Urinary bladder (tissue), 4 donors: ENCODE data around the gene SHPK. TPM values are rescaled to one million over a fixed set of nuclear protein-coding genes. Genes with fewer than 3 reads are reported as not detected.
A peak's percentile ranks its signal among the peaks of the same experiment; 100 is the strongest.

Experiments
- DNase-seq: peaks from one replicate; pipeline ENCODE4 v3.0.0-alpha.2; 2015; ENCODE audit errors: extremely low spot score
- H3K27ac ChIP-seq: one replicate; pipeline ENCODE4 v1.5.1; 2013; ENCODE audit warnings: low read depth, mild to moderate bottlenecking, moderate library complexity
- H3K36me3 ChIP-seq: one replicate; pipeline ENCODE4 v1.6.1; 2013; ENCODE audit warnings: mild to moderate bottlenecking, moderate library complexity; ENCODE audit not compliant: insufficient read depth
- H3K4me1 ChIP-seq: one replicate; pipeline ENCODE4 v1.6.1; 2013; ENCODE audit warnings: mild to moderate bottlenecking, moderate library complexity; ENCODE audit not compliant: insufficient read depth
- H3K4me3 ChIP-seq: one replicate; pipeline ENCODE4 v1.5.1; 2013; ENCODE audit warnings: low read depth, low read length
- WGBS: extraction: QIAGEN DNeasy Blood & Tissue Kit; methylation state at CpG from one replicate; pipeline ENCODE4 v1.1.7; 2013; 5-methylcytosine and 5-hydroxymethylcytosine counted together
- polyA plus RNA-seq: library from polyadenylated mRNA; stranded (reverse); fragments of 200-250 nt; gene quantifications from one replicate; pipeline ENCODE4 v1.2.3, GENCODE V29; 2013
- total RNA-seq: library from RNA; depleted of rRNA; stranded (reverse); fragments of >200 nt; gene quantifications from one replicate; pipeline ENCODE4 v1.2.3, GENCODE V29; 2014
- donor health status: healthy with polysubstance abuse.
- donor health status: healthy.

SHPK gene
- total and polyA plus RNA-seq, 2 donors = 8.0 to 12.6 TPM

DNA sequence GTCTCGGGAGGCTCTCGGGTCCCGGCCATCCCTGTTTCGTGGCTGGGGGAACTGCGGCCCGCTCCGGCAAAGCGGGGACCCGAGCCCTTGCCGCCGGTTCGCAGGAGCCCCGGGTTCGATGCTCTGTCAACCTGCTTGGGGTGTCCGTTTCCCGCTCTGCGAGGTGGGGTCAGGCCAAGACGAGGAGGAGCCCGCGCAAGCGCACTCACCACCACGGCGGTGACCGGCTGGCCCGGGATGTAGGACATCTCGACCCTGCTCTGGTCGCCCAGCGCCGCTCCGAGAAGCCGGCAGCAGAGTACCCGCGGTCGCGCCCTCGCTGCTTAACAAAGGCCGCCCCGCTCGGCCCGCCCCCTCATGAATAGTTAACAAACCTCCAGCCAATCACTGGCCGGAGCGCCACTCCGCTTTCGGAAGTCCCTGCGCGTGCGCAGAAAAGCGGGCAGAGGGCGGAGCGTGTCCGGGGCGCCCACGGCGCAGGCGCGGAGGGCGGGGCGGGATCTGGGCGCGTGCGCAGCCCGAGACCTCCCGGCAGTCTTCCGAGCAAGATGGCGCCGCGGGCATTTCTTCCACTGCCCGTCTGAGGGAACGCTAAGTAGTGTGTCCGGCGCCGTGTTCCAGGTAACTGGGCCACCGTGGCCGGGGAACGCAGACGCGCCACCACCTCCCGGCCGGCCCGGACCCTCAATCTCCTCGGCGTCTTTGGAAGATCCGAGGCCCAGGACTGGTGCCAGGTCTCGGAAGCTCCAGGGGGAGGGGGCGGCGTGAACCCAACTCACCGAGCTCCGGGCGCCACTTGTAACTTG, 32.4 kb upstream of the SHPK start, which contains the start of the genes EMC6 and TAX1BP3:
Gene EMC6 (plus strand): TSS at position 534 of the 806 bp plus-strand sequence. CDS start 335 bp downstream, outside the sequence.
Gene TAX1BP3 (minus strand): TSS at position 300 of the 806 bp plus-strand sequence. CDS start 52 bp downstream, at position 248.
- WGBS = under 1% methylated on average over 89 of the region's 89 CpGs
- H3K4me1 ChIP-seq = no peaks in the 10 kb centered on the region
- peak within 1 kb of the TSS; percentile 81 for H3K4me3 ChIP-seq
- H3K27ac ChIP-seq = peak within 1 kb of the TSS; percentile 96
- no peaks in the 10 kb centered on the region for H3K36me3 ChIP-seq
- DNase-seq = peak; percentile 96

DNA sequence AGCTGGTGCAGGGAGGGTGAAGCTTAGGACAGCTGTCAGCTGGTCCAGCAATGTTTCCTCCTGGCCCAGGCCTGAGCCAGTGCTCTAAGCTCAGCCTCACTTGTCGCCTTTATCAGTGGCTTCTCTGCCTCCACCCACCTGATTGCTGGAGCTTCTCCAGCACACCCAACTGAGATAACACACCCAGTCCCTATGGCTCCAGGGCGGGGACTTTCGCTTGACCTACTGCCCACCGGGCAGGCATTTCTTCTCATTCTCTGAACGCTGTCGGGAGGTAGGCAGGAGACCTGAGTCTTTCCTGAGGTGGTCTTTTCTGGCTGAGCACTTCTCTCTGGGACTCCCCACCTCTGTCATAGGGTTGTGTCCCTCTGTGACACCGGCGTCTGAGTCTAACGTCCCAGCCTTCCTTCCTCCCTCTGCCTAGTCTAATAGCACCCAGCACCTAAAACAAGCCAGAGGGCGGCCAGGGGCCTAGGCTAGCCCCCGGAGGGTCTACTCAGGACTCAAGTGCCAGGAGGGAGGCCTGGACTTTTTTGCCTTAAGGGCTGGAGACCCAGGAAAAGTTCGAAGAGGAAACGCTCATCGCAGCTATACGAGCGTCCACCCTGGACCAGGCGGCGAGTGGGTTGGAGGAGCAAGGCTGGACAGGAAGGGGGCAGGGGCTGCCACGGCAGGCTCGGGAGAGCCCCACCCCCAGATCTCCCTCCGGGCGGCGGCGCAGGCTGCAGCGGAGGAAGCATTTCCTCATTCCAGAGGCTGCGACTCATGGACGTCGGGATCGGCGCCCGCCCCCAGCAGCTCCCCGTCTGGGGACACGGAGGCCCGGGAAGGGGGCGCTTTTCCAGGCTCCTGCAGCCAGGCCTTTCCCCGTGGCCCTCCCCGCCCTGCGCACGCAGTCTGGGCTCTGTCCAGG, 31.6 kb upstream of the SHPK start:
- no peaks in the 10 kb centered on the region for H3K4me1 ChIP-seq
- peak; percentile 71 for DNase-seq
- peak overlapping the region; percentile 96 for H3K27ac ChIP-seq
- WGBS = 2% methylated on average over 39 of the region's 39 CpGs
- H3K36me3 ChIP-seq = no peaks in the 10 kb centered on the region
- peak overlapping the region; percentile 81 for H3K4me3 ChIP-seq

DNA sequence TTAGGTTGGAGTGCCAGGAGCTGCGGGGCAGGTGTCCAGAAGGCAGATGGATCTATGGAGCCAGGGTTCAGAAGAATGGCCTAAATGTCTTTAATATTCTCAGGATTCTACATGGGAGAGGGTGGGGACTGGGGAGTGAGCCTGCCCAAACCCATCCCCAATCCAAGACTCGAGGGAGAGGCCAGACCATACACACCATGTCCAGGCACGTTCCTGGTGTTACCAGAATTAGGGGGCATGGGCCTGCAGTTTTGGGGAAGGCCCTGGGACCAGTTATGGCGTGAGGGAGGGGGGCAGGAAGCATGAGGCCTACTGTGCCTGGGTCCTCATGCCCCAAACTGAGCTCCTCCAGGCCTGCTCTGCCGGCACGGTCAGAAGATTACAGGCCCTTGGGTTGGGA, 30.5 kb upstream of the SHPK start:
- DNase-seq = no peak
- Histone ChIP-seq H3K4me3 (no peak overlapping the region), H3K4me1 (no peaks in the 10 kb centered on the region), H3K27ac (peak overlapping the region; percentile 51), H3K36me3 (peaks cover 2% of the 10 kb centered on the region)
- WGBS = 75% methylated on average over 6 of the region's 6 CpGs

DNA sequence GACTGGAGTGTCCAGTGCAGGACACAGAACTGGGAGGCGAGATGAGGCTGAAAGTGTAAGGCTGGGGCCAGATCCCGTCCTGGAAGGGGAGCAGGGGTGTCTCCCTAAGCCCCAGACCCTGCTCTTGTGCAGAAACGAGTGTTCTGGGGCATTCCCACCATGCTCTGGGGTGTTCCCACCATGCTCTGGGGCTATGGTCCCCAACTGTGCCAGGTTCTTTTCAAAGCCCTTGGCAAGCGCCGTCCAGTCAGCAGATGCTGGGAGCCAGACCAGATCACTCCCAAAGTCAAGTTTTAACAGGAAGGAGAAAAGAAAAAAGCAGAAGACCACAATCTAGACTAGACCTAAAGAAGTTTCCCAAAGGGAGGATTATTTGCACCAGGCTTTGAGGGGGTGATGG, 29.8 kb upstream of the SHPK start:
- Histone ChIP-seq H3K36me3 (peaks cover 2% of the 10 kb centered on the region), H3K27ac (no peak overlapping the region), H3K4me3 (no peak overlapping the region), H3K4me1 (no peaks in the 10 kb centered on the region)
- no peak for DNase-seq
- 67% methylated on average over 5 of the region's 5 CpGs for WGBS

DNA sequence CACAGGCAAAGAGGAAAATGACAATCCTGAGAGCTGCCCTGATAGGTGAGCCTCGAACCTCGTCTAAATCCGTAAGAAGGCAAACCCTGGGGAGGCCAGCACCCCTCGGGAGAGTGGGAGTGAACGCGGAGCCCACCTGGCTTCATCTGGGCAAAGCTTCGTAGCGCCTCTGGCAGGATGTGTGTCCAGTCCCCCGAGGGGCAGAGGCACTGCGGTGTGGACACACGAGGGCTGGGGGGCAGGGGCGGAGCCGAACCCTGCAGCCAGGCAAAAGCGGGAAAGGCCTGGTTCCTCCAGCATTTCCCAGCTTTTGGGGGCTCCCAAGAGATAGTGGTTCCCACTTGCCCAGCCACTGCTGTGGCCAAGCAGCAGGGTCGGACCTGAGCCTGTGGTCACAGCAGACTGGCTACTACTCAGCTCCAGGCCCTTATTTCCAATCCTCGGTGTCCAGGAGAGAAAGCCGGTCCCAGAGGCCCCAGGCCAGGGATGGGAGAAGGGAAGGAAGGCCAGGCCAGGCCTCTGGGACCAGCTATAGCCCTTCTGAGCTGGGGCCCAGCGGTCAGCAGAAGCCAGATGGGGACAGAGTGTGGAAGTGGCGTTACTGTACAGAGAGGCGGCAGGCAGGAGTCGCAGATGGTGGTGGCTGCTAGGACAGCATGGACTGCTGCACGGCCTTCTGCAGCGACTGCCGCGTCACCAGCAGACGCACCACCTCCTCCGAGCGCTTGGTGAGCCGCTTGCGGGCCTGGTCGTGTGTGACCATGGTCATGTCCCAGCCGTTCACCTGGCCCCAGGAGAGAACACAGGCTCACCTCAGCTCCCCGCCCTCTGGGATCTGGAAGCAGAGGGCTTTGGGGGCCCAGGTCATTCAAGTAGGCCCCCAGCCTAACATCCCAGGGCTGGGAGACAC, 27.3 kb upstream of the SHPK start:
- Histone ChIP-seq H3K27ac (no peak overlapping the region), H3K4me3 (no peak overlapping the region), H3K36me3 (peaks cover 2% of the 10 kb centered on the region), H3K4me1 (no peaks in the 10 kb centered on the region)
- no peak for DNase-seq
- 89% methylated on average over 33 of the region's 33 CpGs for WGBS

DNA sequence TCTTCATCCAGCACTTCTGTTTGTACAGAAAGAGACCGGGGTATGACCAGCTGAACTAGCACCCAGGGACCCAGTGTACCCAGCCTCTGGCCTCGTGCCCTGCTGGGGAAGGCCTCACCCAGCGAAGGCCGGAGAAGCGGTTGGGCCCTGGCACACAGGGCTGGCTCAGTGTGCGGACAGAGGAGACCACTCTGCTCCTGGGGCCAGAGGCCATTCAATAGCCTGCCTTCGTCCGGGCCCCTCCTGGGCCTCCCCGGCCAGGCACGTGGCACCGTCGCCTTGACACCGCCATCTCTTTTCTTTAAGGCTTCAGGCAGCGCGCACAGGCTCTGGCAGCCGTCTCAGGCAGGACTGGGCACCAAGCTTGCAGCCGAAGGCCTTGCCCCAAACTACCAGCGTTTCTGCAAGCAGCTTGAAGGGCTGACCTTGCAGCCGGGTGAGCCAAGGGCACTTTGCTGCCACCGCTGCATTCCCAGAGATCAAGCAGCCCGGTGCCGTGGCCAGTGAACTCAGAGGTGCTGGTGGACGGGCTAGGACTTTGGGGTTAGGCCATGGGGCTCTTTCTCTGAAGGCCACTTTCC, 24.4 kb upstream of the SHPK start:
- Histone ChIP-seq H3K36me3 (peaks cover 2% of the 10 kb centered on the region), H3K4me3 (no peak overlapping the region), H3K4me1 (no peaks in the 10 kb centered on the region), H3K27ac (peak overlapping the region; percentile 81)
- WGBS = 87% methylated on average over 23 of the region's 23 CpGs
- DNase-seq = no peak

DNA sequence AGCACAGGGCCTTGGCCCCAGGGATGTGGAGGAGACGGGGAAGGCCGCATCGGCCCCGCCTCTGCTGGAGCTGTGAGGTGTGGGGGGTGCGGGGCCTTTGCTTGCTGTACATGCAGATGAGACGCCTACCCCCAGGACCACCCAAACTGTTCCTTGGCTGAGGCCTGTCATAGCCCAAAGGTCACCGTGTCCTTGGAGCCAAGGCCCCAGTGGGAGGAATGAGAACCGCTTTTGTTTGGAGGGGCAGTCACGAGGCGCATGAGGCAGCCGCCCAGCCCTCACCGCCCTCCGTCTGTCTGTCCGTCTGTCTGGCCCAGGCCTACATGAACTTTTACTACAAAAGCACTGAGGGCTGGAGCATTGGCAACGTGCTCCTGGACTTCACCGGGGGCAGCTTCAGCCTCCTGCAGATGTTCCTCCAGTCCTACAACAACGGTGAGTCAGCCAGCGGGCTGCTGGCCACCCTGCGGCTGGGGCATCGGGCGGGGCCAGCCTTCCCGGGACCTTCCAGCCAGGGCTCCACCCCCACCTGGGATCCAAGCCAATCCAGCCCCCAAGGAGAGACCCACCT, 23.6 kb upstream of the SHPK start:
- Histone ChIP-seq H3K27ac (peak overlapping the region; percentile 81), H3K4me3 (no peak overlapping the region), H3K4me1 (no peaks in the 10 kb centered on the region), H3K36me3 (peaks cover 2% of the 10 kb centered on the region)
- 33% methylated on average over 22 of the region's 22 CpGs for WGBS
- no peak for DNase-seq

DNA sequence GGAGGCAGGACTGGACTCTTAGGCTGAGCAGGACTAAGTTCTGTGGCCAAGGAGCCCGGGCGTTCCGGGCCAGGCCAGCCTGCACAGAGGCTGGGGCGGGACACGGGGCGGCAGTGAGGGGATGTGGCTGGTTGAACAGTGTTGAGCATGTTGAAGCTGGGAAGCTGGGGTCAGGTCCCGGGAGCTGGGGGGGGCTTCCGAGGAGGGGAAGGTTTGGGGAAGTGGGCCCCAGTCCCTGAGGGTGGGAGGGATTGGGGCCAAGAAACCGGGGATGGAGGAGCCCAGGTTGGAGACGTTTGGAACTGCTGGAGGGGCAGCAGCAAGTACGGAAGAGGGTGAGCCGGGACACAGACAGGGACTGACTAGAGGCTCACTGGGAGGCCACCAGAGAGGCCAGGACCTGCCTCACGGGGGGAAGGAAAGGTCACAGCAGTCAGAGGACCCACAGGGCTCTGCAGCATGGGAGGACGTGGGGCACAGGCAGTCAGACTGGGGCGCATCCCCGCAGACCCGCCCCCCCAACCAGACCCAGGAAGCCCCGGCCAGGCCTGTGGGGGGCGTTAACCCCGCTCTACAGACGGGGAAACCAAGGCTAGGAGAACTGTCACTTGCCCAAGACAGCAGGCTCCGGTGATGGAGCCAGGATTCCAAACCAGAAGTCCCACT, 22.9 kb upstream of the SHPK start:
- no peak overlapping the region for H3K4me3 ChIP-seq
- peak overlapping the region; percentile 43 for H3K27ac ChIP-seq
- peaks cover 2% of the 10 kb centered on the region for H3K36me3 ChIP-seq
- no peak for DNase-seq
- WGBS = 59% methylated on average over 22 of the region's 22 CpGs
- no peaks in the 10 kb centered on the region for H3K4me1 ChIP-seq

DNA sequence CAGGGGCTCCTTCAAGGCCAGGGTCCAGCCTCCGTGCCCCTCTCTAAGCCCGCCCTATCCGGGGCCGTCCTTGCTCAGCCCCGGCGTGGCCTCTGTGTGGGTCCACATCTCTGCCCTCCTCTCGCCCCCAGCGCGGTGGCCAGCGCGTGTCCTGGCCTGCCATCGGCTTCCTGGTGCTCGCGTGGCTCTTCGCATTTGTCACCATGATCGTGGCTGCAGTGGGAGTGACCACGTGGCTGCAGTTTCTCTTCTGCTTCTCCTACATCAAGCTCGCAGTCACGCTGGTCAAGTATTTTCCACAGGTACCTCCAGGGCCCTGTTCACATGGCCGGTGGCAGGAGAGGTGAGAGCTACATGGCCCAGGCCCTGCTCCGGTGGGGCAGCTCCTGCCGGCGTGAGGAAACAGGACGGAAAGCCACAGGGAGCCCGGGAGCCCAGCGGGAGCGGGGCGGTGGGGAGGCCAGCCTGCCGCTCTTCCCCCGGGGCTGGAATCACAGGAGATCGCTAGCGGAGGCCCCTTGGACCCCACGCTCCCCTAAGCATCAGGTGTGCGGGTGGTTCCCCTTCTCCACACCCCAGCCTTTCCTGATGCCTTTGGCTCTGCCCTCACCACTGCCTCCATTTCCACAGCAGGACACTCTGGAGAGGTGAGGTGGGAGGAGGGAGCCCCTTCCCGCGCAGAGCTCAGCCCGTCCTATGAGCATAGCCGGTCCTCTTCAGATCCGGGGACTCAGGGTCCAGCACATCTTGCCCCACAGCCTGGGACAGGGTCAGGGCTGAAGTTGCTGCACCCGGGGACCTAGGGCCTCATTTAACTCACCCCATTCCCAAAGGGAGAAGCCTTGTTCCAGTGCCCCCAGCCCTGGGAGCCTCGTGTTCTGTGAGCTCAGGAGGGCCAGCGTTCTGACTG, 22.1 kb upstream of the SHPK start:
- 77% methylated on average over 42 of the region's 42 CpGs for WGBS
- Histone ChIP-seq H3K4me1 (no peaks in the 10 kb centered on the region), H3K36me3 (peaks cover 2% of the 10 kb centered on the region), H3K27ac (no peak overlapping the region), H3K4me3 (no peak overlapping the region)
- no peak for DNase-seq

DNA sequence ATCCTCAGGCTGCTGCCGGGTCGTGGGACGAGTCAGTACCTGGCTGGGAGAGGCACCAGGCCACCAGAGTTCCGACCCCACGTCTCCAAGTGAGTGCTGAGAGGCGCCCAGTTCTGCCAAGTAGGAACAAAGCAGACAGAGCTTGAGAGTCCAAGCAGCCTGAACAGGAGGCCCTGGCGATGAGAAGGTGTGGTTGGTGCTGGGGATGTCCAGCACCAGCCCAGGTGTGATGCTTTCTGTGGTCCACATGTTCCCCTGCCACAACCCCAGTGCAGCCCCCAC, 21.5 kb upstream of the SHPK start:
- Histone ChIP-seq H3K27ac (no peak overlapping the region), H3K4me3 (no peak overlapping the region), H3K4me1 (no peaks in the 10 kb centered on the region), H3K36me3 (peaks cover 1% of the 10 kb centered on the region)
- 84% methylated on average over 7 of the region's 7 CpGs for WGBS
- no peak for DNase-seq

DNA sequence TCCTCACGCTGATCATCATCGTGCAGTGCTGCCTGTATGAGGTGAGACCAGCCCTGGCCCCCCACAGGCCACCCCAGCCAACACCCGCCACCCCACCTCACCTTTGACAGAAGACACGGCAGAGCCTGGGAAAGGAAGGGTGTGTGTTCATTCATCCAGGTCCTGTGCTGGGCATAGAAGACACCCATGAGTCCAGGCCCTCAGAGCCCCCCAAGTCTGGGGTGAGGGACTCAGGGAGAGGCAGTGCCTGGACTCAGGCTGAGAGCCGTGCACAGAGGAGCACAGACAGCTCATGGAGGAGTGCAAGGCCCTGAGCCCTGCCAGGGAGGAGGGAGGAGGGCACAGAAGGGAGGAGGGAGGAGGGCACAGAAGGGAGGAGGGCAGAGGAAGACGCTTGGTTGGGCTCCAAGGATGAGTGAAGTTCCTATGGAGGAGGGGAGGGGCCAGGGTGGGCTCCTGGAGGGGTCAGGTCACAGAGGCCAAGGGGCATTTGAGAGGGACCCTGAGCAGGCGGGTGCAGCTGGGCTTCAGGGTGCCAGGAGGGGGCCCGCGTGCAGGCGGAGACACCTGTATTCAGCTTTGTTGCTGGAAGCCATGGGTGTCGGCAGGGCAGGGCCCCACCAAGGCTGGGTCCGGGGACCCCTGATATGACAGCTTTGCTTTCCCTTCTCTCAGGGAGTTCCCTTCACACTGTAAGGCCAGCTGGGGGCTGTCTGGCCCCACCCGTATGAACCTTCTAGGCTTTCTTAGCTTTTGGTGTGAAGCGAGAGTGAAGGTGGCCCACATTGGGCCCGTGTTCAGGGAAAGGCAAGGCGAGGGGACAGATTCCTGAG, 20.9 kb upstream of the SHPK start:
- Histone ChIP-seq H3K4me3 (no peak overlapping the region), H3K4me1 (no peaks in the 10 kb centered on the region), H3K36me3 (no peaks in the 10 kb centered on the region), H3K27ac (no peak overlapping the region)
- 80% methylated on average over 16 of the region's 16 CpGs for WGBS
- no peak for DNase-seq
